Epithelial cell of proximal tubule (primary cell): Measurements from ENCODE around the gene ZNF212. TPM values are rescaled to one million over a fixed set of nuclear protein-coding genes. Genes with fewer than 3 reads are reported as not detected.

Source experiments
- DNase-seq: peaks from one replicate; pipeline ENCODE4 v3.0.0-alpha.2; 2011; ENCODE audit warnings: low read depth
- H3K4me3 ChIP-seq: 2 replicates; pipeline ENCODE4 v1.5.1; 2011; ENCODE audit warnings: low read depth, mild to moderate bottlenecking, low read length
- CTCF ChIP-seq: conservative IDR thresholded peaks from 2 replicates; pipeline ENCODE4 v1.5.1; 2012; ENCODE audit warnings: low read depth, mild to moderate bottlenecking, low read length
- total RNA-seq: library from RNA; depleted of rRNA; stranded (reverse); fragments of >200 nt; gene quantifications from 2 replicates; pipeline ENCODE4 v1.2.3, GENCODE V29; 2015

The ZNF212 gene
- total RNA-seq, 1 donor from 2014 or later: 4.7 TPM

- no peak for DNase-seq
- no peak overlapping the region for H3K4me3 ChIP-seq
- TF ChIP-seq CTCF: no peak
Observed at GRCh38 chr7:149253665-149254064, 14.2 kb downstream of the ZNF212 start.

GRCh38 chr7:149254181-149254858 is 14.9 kb downstream of the ZNF212 start:
- no peak for DNase-seq
- H3K4me3 ChIP-seq: no peak overlapping the region
- TF ChIP-seq CTCF: no peak

- no peak for TF ChIP-seq CTCF
- no peak for DNase-seq
- H3K4me3 ChIP-seq: no peak overlapping the region
Observed at GRCh38 chr7:149255174-149255573, 15.7 kb downstream of the ZNF212 start.

GRCh38 chr7:149256568-149256967 is 17.1 kb downstream of the ZNF212 start:
- H3K4me3 ChIP-seq: no peak overlapping the region
- no peak for TF ChIP-seq CTCF
- no peak for DNase-seq

GRCh38 chr7:149257146-149257545 is 17.7 kb downstream of the ZNF212 start:
- TF ChIP-seq CTCF: no peak
- no peak overlapping the region for H3K4me3 ChIP-seq
- DNase-seq: no peak

- no peak for DNase-seq
- H3K4me3 ChIP-seq: peak overlapping the region; percentile 70
- no peak for TF ChIP-seq CTCF
Observed at GRCh38 chr7:149261316-149261828, 21.9 kb downstream of the ZNF212 start.
